Nephron progenitor cell (in vitro differentiated cells): ENCODE measurements around the gene TMEM60.

Experiments
- DNase-seq: peaks from one replicate; pipeline ENCODE4 v3.0.0; 2021
- H3K27ac Mint-ChIP-seq: 2 replicates; pipeline ENCODE4 v1.8.0; 2021; ENCODE audit warnings: mild to moderate bottlenecking, moderate library complexity, mixed read lengths
- H3K27me3 Mint-ChIP-seq: 2 replicates; pipeline ENCODE4 v1.8.0; 2021; ENCODE audit warnings: mild to moderate bottlenecking, low read depth, mixed read lengths; ENCODE audit not compliant: poor library complexity
- H3K36me3 Mint-ChIP-seq: 2 replicates; pipeline ENCODE4 v1.8.0; 2021; ENCODE audit warnings: low read depth, mixed read lengths
- H3K4me1 Mint-ChIP-seq: 2 replicates; pipeline ENCODE4 v1.8.0; 2021; ENCODE audit warnings: mixed read lengths
- H3K4me3 Mint-ChIP-seq: 2 replicates; pipeline ENCODE4 v1.8.0; 2021; ENCODE audit warnings: mild to moderate bottlenecking, moderate library complexity, mixed read lengths
- H3K9me3 Mint-ChIP-seq: 2 replicates; pipeline ENCODE4 v1.8.0; 2021; ENCODE audit warnings: mild to moderate bottlenecking, moderate library complexity, mixed read lengths
- TF ChIP-seq, protein P1 (sequence below): fragments of 200-600 bp; sonication (generic); IDR thresholded peaks from 2 replicates; pipeline ENCODE4 v1.5.0; 2021; ENCODE audit warnings: antibody characterized with exemption

TMEM60 gene

GRCh38 chr7:77746164-77746823, 51.9 kb downstream of the TMEM60 start:
- Mint-ChIP-seq H3K27ac (no peak overlapping the region), H3K36me3 (peaks cover 88% of the 10 kb centered on the region), H3K9me3 (peaks cover 4% of the 10 kb centered on the region), H3K4me1 (no peaks in the 10 kb centered on the region), H3K4me3 (no peak overlapping the region), H3K27me3 (no peaks in the 10 kb centered on the region)
- no peak for DNase-seq
- TF ChIP-seq, protein P1, sequence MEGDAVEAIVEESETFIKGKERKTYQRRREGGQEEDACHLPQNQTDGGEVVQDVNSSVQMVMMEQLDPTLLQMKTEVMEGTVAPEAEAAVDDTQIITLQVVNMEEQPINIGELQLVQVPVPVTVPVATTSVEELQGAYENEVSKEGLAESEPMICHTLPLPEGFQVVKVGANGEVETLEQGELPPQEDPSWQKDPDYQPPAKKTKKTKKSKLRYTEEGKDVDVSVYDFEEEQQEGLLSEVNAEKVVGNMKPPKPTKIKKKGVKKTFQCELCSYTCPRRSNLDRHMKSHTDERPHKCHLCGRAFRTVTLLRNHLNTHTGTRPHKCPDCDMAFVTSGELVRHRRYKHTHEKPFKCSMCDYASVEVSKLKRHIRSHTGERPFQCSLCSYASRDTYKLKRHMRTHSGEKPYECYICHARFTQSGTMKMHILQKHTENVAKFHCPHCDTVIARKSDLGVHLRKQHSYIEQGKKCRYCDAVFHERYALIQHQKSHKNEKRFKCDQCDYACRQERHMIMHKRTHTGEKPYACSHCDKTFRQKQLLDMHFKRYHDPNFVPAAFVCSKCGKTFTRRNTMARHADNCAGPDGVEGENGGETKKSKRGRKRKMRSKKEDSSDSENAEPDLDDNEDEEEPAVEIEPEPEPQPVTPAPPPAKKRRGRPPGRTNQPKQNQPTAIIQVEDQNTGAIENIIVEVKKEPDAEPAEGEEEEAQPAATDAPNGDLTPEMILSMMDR: no peak

GRCh38 chr7:77745746-77746145, 52.5 kb downstream of the TMEM60 start:
- H3K27me3 Mint-ChIP-seq: no peaks in the 10 kb centered on the region
- DNase-seq: no peak
- no peak overlapping the region for H3K27ac Mint-ChIP-seq
- TF ChIP-seq, protein P1: no peak
- H3K4me1 Mint-ChIP-seq: no peaks in the 10 kb centered on the region
- no peak overlapping the region for H3K4me3 Mint-ChIP-seq
- H3K9me3 Mint-ChIP-seq: peaks cover 4% of the 10 kb centered on the region
- H3K36me3 Mint-ChIP-seq: peaks cover 89% of the 10 kb centered on the region
